HEK293 (cell line): ENCODE results near the gene PPP6C.
"Not testable (repeated sequence)": the region's sequence is repeated elsewhere in the genome, so short reads cannot be mapped to it uniquely, and the experiment has no call there.

Source experiments
- CTCF ChIA-PET: fragments of 350-600 bp; formaldehyde crosslinking; extraction: SDS; loops from one replicate; lab custom pipeline; 2021; ENCODE audit warnings: antibody characterized with exemption; lab: Yijun Ruan, JAX
- POLR2A ChIA-PET: fragments of 300-600 bp; formaldehyde crosslinking; extraction: SDS; loops from one replicate; lab custom pipeline; 2020; ENCODE audit warnings: antibody characterized with exemption, inconsistent platforms; lab: Yijun Ruan, JAX
- H3K27ac ChIP-seq: fragments of 200-500 bp; sonication (Bioruptor generic); 2 replicates; pipeline ENCODE4 v1.5.1; 2014; ENCODE audit warnings: low read depth, low read length, control low read depth, inconsistent platforms; ENCODE audit errors: extremely low read depth
- H3K36me3 ChIP-seq, 2 experiments: fragments of 200-500 bp in 1 of 2; sonication (Bioruptor generic) in 1 of 2; 1 replicate in 1 of 2; 2 replicates in 1 of 2; pipeline ENCODE4 v1.5.1; 2014 to 2017; ENCODE audit warnings: inconsistent platforms in 2 of 2, low read length in 2 of 2; ENCODE audit not compliant: control insufficient read depth in 2 of 2, insufficient read depth in 1 of 2
- H3K4me1 ChIP-seq: fragments of 200-500 bp; sonication (Bioruptor generic); 2 replicates; pipeline ENCODE4 v1.5.1; 2014; ENCODE audit warnings: mild to moderate bottlenecking, low read length, inconsistent platforms; ENCODE audit not compliant: control insufficient read depth, insufficient read depth
- H3K4me3 ChIP-seq: 2 replicates; pipeline ENCODE4 v1.5.1; 2011; ENCODE audit warnings: low read depth, mild to moderate bottlenecking, control low read depth, low read length, moderate library complexity
- H3K9me3 ChIP-seq: fragments of 200-500 bp; sonication (Bioruptor generic); 2 replicates; pipeline ENCODE4 v1.5.1; 2014; ENCODE audit warnings: low read depth, low read length, inconsistent platforms; ENCODE audit not compliant: control insufficient read depth, insufficient read depth
- FEZF1 ChIP-seq: fragments of 450-650 bp; formaldehyde crosslinking; IDR thresholded peaks from 2 replicates; pipeline ENCODE4 v1.5.1; 2016; ENCODE audit warnings: missing biosample characterization, missing genetic modification characterization
- GLI2 ChIP-seq: fragments of 450-650 bp; formaldehyde crosslinking; IDR thresholded peaks from 2 replicates; pipeline ENCODE4; 2017; ENCODE audit warnings: missing biosample characterization, missing genetic modification characterization, low read depth, borderline replicate concordance
- GLIS1 ChIP-seq: fragments of 450-650 bp; formaldehyde crosslinking; IDR thresholded peaks from 2 replicates; pipeline ENCODE4 v1.5.1; 2016; ENCODE audit warnings: missing biosample characterization, missing genetic modification characterization
- IKZF3 ChIP-seq: fragments of 450-650 bp; IDR thresholded peaks from 2 replicates; pipeline ENCODE4 v1.5.0; 2018; ENCODE audit warnings: missing biosample characterization, mild to moderate bottlenecking, missing genetic modification characterization, moderate library complexity
- KLF1 ChIP-seq: fragments of 450-650 bp; formaldehyde crosslinking; IDR thresholded peaks from 2 replicates; pipeline ENCODE4 v1.5.1; 2016; ENCODE audit warnings: missing biosample characterization, missing genetic modification characterization
- KLF7 ChIP-seq: fragments of 450-650 bp; formaldehyde crosslinking; IDR thresholded peaks from 2 replicates; pipeline ENCODE4 v1.5.1; 2016; ENCODE audit warnings: missing biosample characterization, missing genetic modification characterization, borderline replicate concordance
- KLF8 ChIP-seq: fragments of 450-650 bp; formaldehyde crosslinking; IDR thresholded peaks from 2 replicates; pipeline ENCODE4 v1.5.1; 2016; ENCODE audit warnings: missing biosample characterization, missing genetic modification characterization
- MZF1 ChIP-seq: fragments of 450-650 bp; formaldehyde crosslinking; IDR thresholded peaks from 2 replicates; pipeline ENCODE4 v1.5.1; 2017; ENCODE audit warnings: missing biosample characterization, missing genetic modification characterization, borderline replicate concordance
- PATZ1 ChIP-seq: fragments of 450-650 bp; formaldehyde crosslinking; IDR thresholded peaks from 2 replicates; pipeline ENCODE4 v1.5.1; 2016; ENCODE audit warnings: missing biosample characterization, missing genetic modification characterization
- SP3 ChIP-seq: fragments of 450-650 bp; formaldehyde crosslinking; IDR thresholded peaks from 2 replicates; pipeline ENCODE4 v1.5.1; 2016; ENCODE audit warnings: missing biosample characterization, missing genetic modification characterization
- SP7 ChIP-seq: fragments of 450-650 bp; formaldehyde crosslinking; IDR thresholded peaks from 2 replicates; pipeline ENCODE4 v1.5.1; 2016; ENCODE audit warnings: missing biosample characterization, missing genetic modification characterization
- ZBTB1 ChIP-seq: fragments of 450-650 bp; formaldehyde crosslinking; IDR thresholded peaks from 2 replicates; pipeline ENCODE4 v1.5.1; 2016; ENCODE audit warnings: missing biosample characterization, missing genetic modification characterization
- ZFHX2 ChIP-seq: fragments of 450-650 bp; formaldehyde crosslinking; conservative IDR thresholded peaks from 2 replicates; pipeline ENCODE4 v1.5.1; 2016; ENCODE audit warnings: missing biosample characterization, missing genetic modification characterization
- ZFP69B ChIP-seq: fragments of 450-650 bp; formaldehyde crosslinking; IDR thresholded peaks from 2 replicates; pipeline ENCODE4 v1.5.1; 2016; ENCODE audit warnings: missing biosample characterization, missing genetic modification characterization
- ZNF121 ChIP-seq: fragments of 450-650 bp; formaldehyde crosslinking; IDR thresholded peaks from 2 replicates; pipeline ENCODE4 v1.5.1; 2016; ENCODE audit warnings: missing biosample characterization, missing genetic modification characterization
- ZNF155 ChIP-seq: fragments of 450-650 bp; formaldehyde crosslinking; IDR thresholded peaks from 2 replicates; pipeline ENCODE4 v1.5.1; 2016; ENCODE audit warnings: missing biosample characterization, missing genetic modification characterization
- ZNF266 ChIP-seq: fragments of 450-650 bp; formaldehyde crosslinking; IDR thresholded peaks from 2 replicates; pipeline ENCODE4 v1.5.1; 2016; ENCODE audit warnings: missing biosample characterization, missing genetic modification characterization, low read depth
- ZNF292 ChIP-seq: fragments of 450-650 bp; formaldehyde crosslinking; IDR thresholded peaks from 2 replicates; pipeline ENCODE4 v1.5.1; 2016; ENCODE audit warnings: low read depth, missing biosample characterization, missing genetic modification characterization, borderline replicate concordance
- ZNF354C ChIP-seq: fragments of 450-650 bp; formaldehyde crosslinking; IDR thresholded peaks from 2 replicates; pipeline ENCODE4 v1.5.1; 2016; ENCODE audit warnings: missing biosample characterization, missing genetic modification characterization, low read depth, borderline replicate concordance
- ZNF473 ChIP-seq: fragments of 450-650 bp; formaldehyde crosslinking; IDR thresholded peaks from 2 replicates; pipeline ENCODE4 v1.5.1; 2017; ENCODE audit warnings: missing biosample characterization, missing genetic modification characterization
- ZNF626 ChIP-seq: fragments of 450-650 bp; sonication (Bioruptor Pico); formaldehyde crosslinking; IDR thresholded peaks from 2 replicates; pipeline ENCODE4 v1.5.1; 2018; ENCODE audit warnings: missing biosample characterization, missing genetic modification characterization, inconsistent platforms
- ZNF660 ChIP-seq: fragments of 450-650 bp; IDR thresholded peaks from 2 replicates; pipeline ENCODE4 v1.5.1; 2018; ENCODE audit warnings: missing biosample characterization, mild to moderate bottlenecking, missing genetic modification characterization
- ZNF677 ChIP-seq: fragments of 450-650 bp; IDR thresholded peaks from 2 replicates; pipeline ENCODE4 v1.5.0; 2018; ENCODE audit warnings: missing biosample characterization, mild to moderate bottlenecking, missing genetic modification characterization, moderate library complexity
- TF ChIP-seq, protein P1 (sequence below): sonication (generic); formaldehyde crosslinking; IDR thresholded peaks from 2 replicates; pipeline ENCODE4 v1.8.1; 2022; ENCODE audit warnings: mild to moderate bottlenecking, moderate library complexity, missing genetic modification reagents
- TF ChIP-seq, protein P2 (sequence below): fragments of 450-650 bp; formaldehyde crosslinking; IDR thresholded peaks from 2 replicates; pipeline ENCODE4 v1.5.1; 2016; ENCODE audit warnings: missing biosample characterization, missing genetic modification characterization

PPP6C gene

GRCh38 chr9:125227761-125228160 lies 38.2 kb upstream of the PPP6C start:
- TF ChIP-seq ZNF660 (tag by site-specific recombination) (no peak), IKZF3 (tag by site-specific recombination) (no peak), PATZ1 (tag by site-specific recombination) (no peak), ZNF292 (no peak), KLF1 (tag by site-specific recombination) (no peak), ZNF266 (tag by site-specific recombination) (no peak), SP7 (tag by site-specific recombination) (no peak), FEZF1 (tag by site-specific recombination) (no peak)
- peaks cover 0 to 18% of the 10 kb centered on the region in 2 experiments; a peak in 2 of 3 replicates for H3K36me3 ChIP-seq
- POLR2A ChIA-PET, result interaction anchor here (0.6 to 2.8 kb wide), 3 partner anchors 9 to 13 kb away, joined by 3 to 13 read pairs (median 3); partner anchors contain the start of gene HSPA5
- CTCF ChIA-PET, result no interaction called here
- no peak overlapping the region for H3K4me3 ChIP-seq
- H3K27ac ChIP-seq, result no peak overlapping the region
- H3K9me3 ChIP-seq, result no peaks in the 10 kb centered on the region
- H3K4me1 ChIP-seq, result no peaks in the 10 kb centered on the region

GRCh38 chr9:125224858-125225257 lies 35.3 kb upstream of the PPP6C start:
- H3K4me3 ChIP-seq, H3K27ac ChIP-seq, H3K4me1 ChIP-seq, H3K9me3 ChIP-seq: not testable (repeated sequence)
- CTCF ChIA-PET, result interaction anchor here (0.5 kb wide), 1 partner anchor 66 kb away, joined by 3 read pairs; no protein-coding TSS in a partner anchor
- TF ChIP-seq ZNF121, result peak; percentile 46; the same call in 1 of the 2 replicates
- TF ChIP-seq, all 188 proteins: peak for 1; not testable (repeated sequence) for 187
- POLR2A ChIA-PET, result interaction anchor here (0.6 to 2.6 kb wide), 2 partner anchors 16 to 40 kb away, joined by 3 to 15 read pairs; partner anchors contain the start of gene HSPA5
- H3K36me3 ChIP-seq, result peaks cover 10 to 20% of the 10 kb centered on the region in 2 experiments; a peak in 2 of 3 replicates

GRCh38 chr9:125218621-125219020 lies 29.0 kb upstream of the PPP6C start:
- POLR2A ChIA-PET, result interaction anchor here (0.6 to 2.2 kb wide), 3 partner anchors 10 to 23 kb away, joined by 3 to 11 read pairs (median 4); partner anchors contain the start of genes HSPA5 and RABEPK
- H3K27ac ChIP-seq, result no peak overlapping the region
- no peak for TF ChIP-seq ZNF266 (tag by site-specific recombination)
- no peak for TF ChIP-seq ZBTB1 (tag by site-specific recombination)
- TF ChIP-seq, protein P1, sequence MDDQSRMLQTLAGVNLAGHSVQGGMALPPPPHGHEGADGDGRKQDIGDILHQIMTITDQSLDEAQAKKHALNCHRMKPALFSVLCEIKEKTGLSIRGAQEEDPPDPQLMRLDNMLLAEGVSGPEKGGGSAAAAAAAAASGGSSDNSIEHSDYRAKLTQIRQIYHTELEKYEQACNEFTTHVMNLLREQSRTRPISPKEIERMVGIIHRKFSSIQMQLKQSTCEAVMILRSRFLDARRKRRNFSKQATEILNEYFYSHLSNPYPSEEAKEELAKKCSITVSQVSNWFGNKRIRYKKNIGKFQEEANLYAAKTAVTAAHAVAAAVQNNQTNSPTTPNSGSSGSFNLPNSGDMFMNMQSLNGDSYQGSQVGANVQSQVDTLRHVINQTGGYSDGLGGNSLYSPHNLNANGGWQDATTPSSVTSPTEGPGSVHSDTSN (CRISPR knock-in tag), result no peak
- no peak for TF ChIP-seq KLF8
- TF ChIP-seq, protein P2, sequence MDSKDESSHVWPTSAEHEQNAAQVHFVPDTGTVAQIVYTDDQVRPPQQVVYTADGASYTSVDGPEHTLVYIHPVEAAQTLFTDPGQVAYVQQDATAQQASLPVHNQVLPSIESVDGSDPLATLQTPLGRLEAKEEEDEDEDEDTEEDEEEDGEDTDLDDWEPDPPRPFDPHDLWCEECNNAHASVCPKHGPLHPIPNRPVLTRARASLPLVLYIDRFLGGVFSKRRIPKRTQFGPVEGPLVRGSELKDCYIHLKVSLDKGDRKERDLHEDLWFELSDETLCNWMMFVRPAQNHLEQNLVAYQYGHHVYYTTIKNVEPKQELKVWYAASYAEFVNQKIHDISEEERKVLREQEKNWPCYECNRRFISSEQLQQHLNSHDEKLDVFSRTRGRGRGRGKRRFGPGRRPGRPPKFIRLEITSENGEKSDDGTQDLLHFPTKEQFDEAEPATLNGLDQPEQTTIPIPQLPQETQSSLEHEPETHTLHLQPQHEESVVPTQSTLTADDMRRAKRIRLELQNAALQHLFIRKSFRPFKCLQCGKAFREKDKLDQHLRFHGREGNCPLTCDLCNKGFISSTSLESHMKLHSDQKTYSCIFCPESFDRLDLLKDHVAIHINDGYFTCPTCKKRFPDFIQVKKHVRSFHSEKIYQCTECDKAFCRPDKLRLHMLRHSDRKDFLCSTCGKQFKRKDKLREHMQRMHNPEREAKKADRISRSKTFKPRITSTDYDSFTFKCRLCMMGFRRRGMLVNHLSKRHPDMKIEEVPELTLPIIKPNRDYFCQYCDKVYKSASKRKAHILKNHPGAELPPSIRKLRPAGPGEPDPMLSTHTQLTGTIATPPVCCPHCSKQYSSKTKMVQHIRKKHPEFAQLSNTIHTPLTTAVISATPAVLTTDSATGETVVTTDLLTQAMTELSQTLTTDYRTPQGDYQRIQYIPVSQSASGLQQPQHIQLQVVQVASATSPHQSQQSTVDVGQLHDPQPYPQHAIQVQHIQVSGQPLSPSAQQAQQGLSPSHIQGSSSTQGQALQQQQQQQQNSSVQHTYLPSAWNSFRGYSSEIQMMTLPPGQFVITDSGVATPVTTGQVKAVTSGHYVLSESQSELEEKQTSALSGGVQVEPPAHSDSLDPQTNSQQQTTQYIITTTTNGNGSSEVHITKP (tag by site-specific recombination), result no peak
- no peak for TF ChIP-seq KLF7 (tag by site-specific recombination)
- TF ChIP-seq MZF1 (tag by site-specific recombination), result no peak
- no peak for TF ChIP-seq ZNF677 (tag by site-specific recombination)
- TF ChIP-seq GLI2 (tag by site-specific recombination), result no peak
- TF ChIP-seq ZNF354C (tag by site-specific recombination), result no peak
- no peak for TF ChIP-seq ZNF473 (tag by site-specific recombination)
- no peak for TF ChIP-seq ZNF626 (tag by site-specific recombination)
- TF ChIP-seq ZFP69B (tag by site-specific recombination), result no peak
- TF ChIP-seq ZNF155 (tag by site-specific recombination), result no peak
- no peak for TF ChIP-seq ZFHX2 (tag by site-specific recombination)
- no peak for TF ChIP-seq SP3 (tag by site-specific recombination)
- TF ChIP-seq GLIS1 (tag by site-specific recombination), result no peak
- TF ChIP-seq, all 188 proteins: peak for 0
- no peak overlapping the region for H3K4me3 ChIP-seq
- no peaks in the 10 kb centered on the region for H3K9me3 ChIP-seq
- peaks cover 10 to 18% of the 10 kb centered on the region in 2 experiments; a peak in 2 of 3 replicates for H3K36me3 ChIP-seq
- CTCF ChIA-PET, result no interaction called here
- H3K4me1 ChIP-seq, result no peaks in the 10 kb centered on the region
